CD4-positive, alpha-beta T cell (primary cell): ENCODE data around the gene KIR3DL1. TPM values are rescaled to one million over a fixed set of nuclear protein-coding genes. Genes with fewer than 3 reads are reported as not detected.
"Not testable (repeated sequence)": the region's sequence is repeated elsewhere in the genome, so short reads cannot be mapped to it uniquely, and the experiment has no call there.

Experiments used
- ATAC-seq: fragments of 200-7000 bp; cut with Tn5 transposase; one replicate; pipeline ENCODE4 v1.10.0; 2022; ENCODE audit warnings: mild to moderate bottlenecking; ENCODE audit not compliant: poor library complexity
- CTCF ChIA-PET: fragments of 350-600 bp; sonication (Branson Sonifier 250); formaldehyde crosslinking; loops from one replicate; lab custom pipeline; 2021; ENCODE audit warnings: antibody characterized with exemption, inconsistent platforms; lab: Charles Lee
- POLR2A ChIA-PET: fragments of 350-600 bp; sonication (Branson Sonifier 250); formaldehyde crosslinking; loops from one replicate; lab custom pipeline; 2021; ENCODE audit warnings: antibody characterized with exemption, inconsistent platforms; lab: Charles Lee
- DNase-seq, 14 experiments: peaks; one replicate each; pipeline ENCODE4 v3.0.0-alpha.2; 2013 to 2020; ENCODE audit warnings: mixed read lengths in 2 of 14
- H3K27ac ChIP-seq, 2 donors: one replicate each; pipeline versions ENCODE4 v1.5.1 to v1.7.0; 2013; ENCODE audit warnings: low read length in 2 of 2, low read depth in 1 of 2, mild to moderate bottlenecking in 1 of 2
- H3K27me3 ChIP-seq, 2 experiments: 1 replicate in 1 of 2; 2 replicates in 1 of 2; pipeline versions ENCODE4 v1.6.1 to v1.7.0; 2013; ENCODE audit warnings: low read length in 2 of 2, control low read depth in 1 of 2, mild to moderate bottlenecking in 1 of 2, moderate library complexity in 1 of 2; ENCODE audit not compliant: insufficient read depth in 2 of 2, control insufficient read depth in 1 of 2
- H3K36me3 ChIP-seq: one replicate; pipeline ENCODE4 v1.6.1; 2013; ENCODE audit warnings: low read length, control low read depth; ENCODE audit not compliant: insufficient read depth
- H3K4me1 ChIP-seq: one replicate; pipeline ENCODE4 v1.6.1; 2013; ENCODE audit warnings: low read length, control low read depth; ENCODE audit not compliant: insufficient read depth
- H3K4me3 ChIP-seq: one replicate; pipeline ENCODE4 v1.5.1; 2013; ENCODE audit warnings: mild to moderate bottlenecking, low read length, moderate library complexity
- H3K9me3 ChIP-seq, 2 experiments: 1 replicate in 1 of 2; 2 replicates in 1 of 2; pipeline versions ENCODE4 v1.6.1 to v1.7.0; 2013; ENCODE audit warnings: low read length in 2 of 2, mild to moderate bottlenecking in 2 of 2, control low read depth in 1 of 2, moderate library complexity in 1 of 2; ENCODE audit not compliant: control insufficient read depth in 1 of 2, insufficient read depth in 1 of 2
- H3K27ac Mint-ChIP-seq: one replicate; pipeline ENCODE4 v1.8.0; 2020; ENCODE audit warnings: mixed read lengths
- H3K27me3 Mint-ChIP-seq: one replicate; pipeline ENCODE4 v1.8.0; 2021; ENCODE audit warnings: mixed read lengths
- H3K36me3 Mint-ChIP-seq: one replicate; pipeline ENCODE4 v1.8.0; 2021; ENCODE audit warnings: low read depth, mixed read lengths
- H3K4me1 Mint-ChIP-seq: one replicate; pipeline ENCODE4 v1.8.0; 2021; ENCODE audit warnings: low read depth, mixed read lengths
- H3K4me3 Mint-ChIP-seq: one replicate; pipeline ENCODE4 v1.8.0; 2020; ENCODE audit warnings: mild to moderate bottlenecking, mixed read lengths
- H3K9me3 Mint-ChIP-seq: one replicate; pipeline ENCODE4 v1.8.0; 2020; ENCODE audit warnings: mixed read lengths
- intact Hi-C, 2 experiments: fragments of 100-400 bp; cut with DNase I in 1 of 2; cut with micrococcal nuclease in 1 of 2; formaldehyde crosslinking; loops; one replicate each; pipeline versions ENCODE4 v1.15.1 to v1.9.0; 2023 to 2025; cut with DNase I, micrococcal nuclease
- total RNA-seq, 174 experiments: library from RNA in 2 of 174; stranded (reverse) in 2 of 174; gene quantifications; one replicate each; pipeline ENCODE4 v1.2.3 and lab custom pipeline; 2021 to 2026
- TF ChIP-seq, protein P1 (sequence below): fragments of 200-600 bp; IDR thresholded peaks from one replicate; pipeline ENCODE4 v1.8.0; 2022; ENCODE audit warnings: antibody characterized with exemption, mild to moderate bottlenecking

Gene KIR3DL1
- total RNA-seq, 2 experiments from 2014 or later: not detected

GRCh38 chr19:54817670-54818536 lies 1.6 kb downstream of the KIR3DL1 start:
- DNase-seq: no peak
- Mint-ChIP-seq H3K4me1 (no peaks in the 10 kb centered on the region), H3K9me3 (no peaks in the 10 kb centered on the region), H3K36me3 (no peaks in the 10 kb centered on the region), H3K4me3 (no peak overlapping the region), H3K27me3 (peaks cover 31% of the 10 kb centered on the region), H3K27ac (no peak overlapping the region)
- H3K27me3 ChIP-seq: no peaks in the 10 kb centered on the region
- H3K27ac ChIP-seq: no peak overlapping the region
- ChIA-PET POLR2A (no interaction called here), CTCF (no interaction called here)
- intact Hi-C loops: no loop called here
- H3K4me3 ChIP-seq: no peak overlapping the region
- H3K4me1 ChIP-seq: no peaks in the 10 kb centered on the region
- no peak for ATAC-seq
- no peaks in the 10 kb centered on the region for H3K36me3 ChIP-seq
- peaks cover 0 to 5% of the 10 kb centered on the region in 2 experiments for H3K9me3 ChIP-seq
- TF ChIP-seq, protein P1, sequence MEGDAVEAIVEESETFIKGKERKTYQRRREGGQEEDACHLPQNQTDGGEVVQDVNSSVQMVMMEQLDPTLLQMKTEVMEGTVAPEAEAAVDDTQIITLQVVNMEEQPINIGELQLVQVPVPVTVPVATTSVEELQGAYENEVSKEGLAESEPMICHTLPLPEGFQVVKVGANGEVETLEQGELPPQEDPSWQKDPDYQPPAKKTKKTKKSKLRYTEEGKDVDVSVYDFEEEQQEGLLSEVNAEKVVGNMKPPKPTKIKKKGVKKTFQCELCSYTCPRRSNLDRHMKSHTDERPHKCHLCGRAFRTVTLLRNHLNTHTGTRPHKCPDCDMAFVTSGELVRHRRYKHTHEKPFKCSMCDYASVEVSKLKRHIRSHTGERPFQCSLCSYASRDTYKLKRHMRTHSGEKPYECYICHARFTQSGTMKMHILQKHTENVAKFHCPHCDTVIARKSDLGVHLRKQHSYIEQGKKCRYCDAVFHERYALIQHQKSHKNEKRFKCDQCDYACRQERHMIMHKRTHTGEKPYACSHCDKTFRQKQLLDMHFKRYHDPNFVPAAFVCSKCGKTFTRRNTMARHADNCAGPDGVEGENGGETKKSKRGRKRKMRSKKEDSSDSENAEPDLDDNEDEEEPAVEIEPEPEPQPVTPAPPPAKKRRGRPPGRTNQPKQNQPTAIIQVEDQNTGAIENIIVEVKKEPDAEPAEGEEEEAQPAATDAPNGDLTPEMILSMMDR: no peak

DNA sequence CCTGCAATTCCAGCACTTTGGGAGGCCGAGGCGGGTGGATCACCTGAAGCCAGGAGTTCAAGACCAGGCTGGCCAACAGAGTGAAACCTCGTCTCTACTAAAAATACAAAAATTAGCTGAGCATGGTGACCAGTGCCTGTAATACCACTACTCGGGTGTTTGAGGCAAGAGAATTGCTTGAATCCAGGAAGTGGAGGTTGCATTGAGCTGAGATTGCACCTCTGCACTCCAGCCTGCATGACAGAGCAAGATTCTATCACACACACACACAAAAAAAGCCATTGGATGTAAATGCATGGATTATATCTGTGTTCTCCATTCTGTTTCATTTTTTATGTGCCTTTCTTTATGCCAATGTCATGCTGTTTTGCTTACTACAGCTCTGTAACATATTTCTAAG lies 8.1 kb downstream of the KIR3DL1 start:
- H3K36me3 Mint-ChIP-seq, intact Hi-C loops, H3K9me3 Mint-ChIP-seq, DNase-seq, POLR2A ChIA-PET, H3K4me3 ChIP-seq, CTCF ChIA-PET, H3K36me3 ChIP-seq, ATAC-seq, H3K27ac ChIP-seq, H3K27me3 ChIP-seq, H3K4me3 Mint-ChIP-seq, H3K9me3 ChIP-seq, H3K4me1 Mint-ChIP-seq, H3K4me1 ChIP-seq, H3K27ac Mint-ChIP-seq: not testable (repeated sequence)
- peaks cover 20% of the 10 kb centered on the region for H3K27me3 Mint-ChIP-seq

DNA sequence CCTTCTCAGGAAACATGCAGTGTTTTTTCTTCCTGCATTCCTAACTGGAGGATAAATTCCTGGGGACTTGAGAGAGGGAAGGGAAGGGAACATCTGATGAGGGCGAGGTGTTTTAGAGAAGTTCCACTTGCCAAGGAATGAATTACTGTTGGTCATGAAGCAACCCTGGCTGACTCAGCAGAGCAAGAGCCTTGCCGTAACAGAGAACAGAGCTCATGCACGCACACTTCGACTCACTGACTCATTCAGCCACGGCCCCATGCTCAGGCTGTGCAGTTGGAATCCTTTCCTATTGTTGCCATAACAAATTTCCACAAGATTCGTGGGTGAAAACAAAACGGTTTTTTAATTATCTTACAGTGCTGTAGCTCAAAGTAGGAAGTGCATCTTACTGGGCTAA lies 9.1 kb downstream of the KIR3DL1 start:
- H3K9me3 ChIP-seq, CTCF ChIA-PET, H3K27me3 ChIP-seq, H3K4me3 Mint-ChIP-seq, H3K4me3 ChIP-seq, H3K27ac Mint-ChIP-seq, H3K27ac ChIP-seq, H3K9me3 Mint-ChIP-seq, DNase-seq, ATAC-seq, POLR2A ChIA-PET, H3K4me1 ChIP-seq, H3K36me3 Mint-ChIP-seq, H3K4me1 Mint-ChIP-seq, H3K36me3 ChIP-seq, intact Hi-C loops: not testable (repeated sequence)
- peaks cover 25% of the 10 kb centered on the region for H3K27me3 Mint-ChIP-seq

GRCh38 chr19:54828064-54828463 lies 11.8 kb downstream of the KIR3DL1 start:
- H3K36me3 Mint-ChIP-seq, intact Hi-C loops, H3K4me1 Mint-ChIP-seq, H3K4me3 Mint-ChIP-seq, H3K27ac Mint-ChIP-seq, H3K4me1 ChIP-seq, H3K27me3 ChIP-seq, H3K9me3 Mint-ChIP-seq, ATAC-seq, H3K36me3 ChIP-seq, POLR2A ChIA-PET, H3K27ac ChIP-seq, H3K4me3 ChIP-seq, DNase-seq, CTCF ChIA-PET, H3K9me3 ChIP-seq: not testable (repeated sequence)
- H3K27me3 Mint-ChIP-seq: peaks cover 22% of the 10 kb centered on the region

DNA sequence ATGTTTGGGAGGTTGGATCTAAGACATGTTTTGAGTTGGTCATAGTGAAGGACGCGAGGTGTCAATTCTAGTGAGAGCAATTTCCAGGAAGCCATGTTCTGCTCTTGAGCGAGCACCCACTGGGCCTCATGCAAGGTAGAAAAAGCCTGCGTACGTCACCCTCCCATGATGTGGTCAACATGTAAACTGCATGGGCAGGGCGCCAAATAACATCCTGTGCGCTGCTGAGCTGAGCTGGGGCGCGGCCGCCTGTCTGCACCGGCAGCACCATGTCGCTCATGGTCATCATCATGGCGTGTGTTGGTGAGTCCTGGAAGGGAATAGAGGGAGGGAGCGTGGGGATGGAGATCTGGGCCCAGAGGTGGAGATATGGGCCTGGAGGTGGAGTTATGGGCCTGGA lies 16.2 kb downstream of the KIR3DL1 start, which contains the start of gene KIR2DS4:
Gene KIR2DS4, plus strand, starts transcription at position 181 of the 400 bp plus-strand sequence.
- intact Hi-C loops, H3K27ac ChIP-seq, CTCF ChIA-PET, H3K4me1 Mint-ChIP-seq, DNase-seq, H3K27me3 Mint-ChIP-seq, H3K36me3 ChIP-seq, H3K27me3 ChIP-seq, H3K9me3 ChIP-seq, H3K27ac Mint-ChIP-seq, H3K4me3 Mint-ChIP-seq, H3K4me1 ChIP-seq, H3K4me3 ChIP-seq, H3K36me3 Mint-ChIP-seq, H3K9me3 Mint-ChIP-seq, ATAC-seq, POLR2A ChIA-PET: not testable (repeated sequence)

GRCh38 chr19:54835126-54835525 lies 18.9 kb downstream of the KIR3DL1 start:
- POLR2A ChIA-PET, H3K9me3 ChIP-seq, H3K9me3 Mint-ChIP-seq, H3K4me3 Mint-ChIP-seq, H3K36me3 Mint-ChIP-seq, H3K4me1 Mint-ChIP-seq, intact Hi-C loops, H3K27ac Mint-ChIP-seq, H3K27ac ChIP-seq, ATAC-seq, H3K4me1 ChIP-seq, H3K27me3 ChIP-seq, H3K4me3 ChIP-seq, DNase-seq, CTCF ChIA-PET, H3K36me3 ChIP-seq: not testable (repeated sequence)
- H3K27me3 Mint-ChIP-seq: peaks cover 12% of the 10 kb centered on the region
